Thymus (tissue), 11 donors: ENCODE results near the gene OR12D3. TPM values are rescaled to one million over a fixed set of nuclear protein-coding genes. Genes with fewer than 3 reads are reported as not detected.
"Not testable (repeated sequence)": the region's sequence is repeated elsewhere in the genome, so short reads cannot be mapped to it uniquely, and the experiment has no call there.

Experiments
- DNase-seq, 9 donors: peaks; one replicate each; pipeline ENCODE4 v3.0.0-alpha.2; 2013; ENCODE audit warnings: low spot score in 9 of 9, low read depth in 6 of 9, missing footprints in 1 of 9
- H3K27ac ChIP-seq, 2 donors: one replicate each; pipeline ENCODE4 v1.5.1; 2013; ENCODE audit warnings: control low read depth in 1 of 2, low read depth in 1 of 2, low read length in 1 of 2, mild to moderate bottlenecking in 1 of 2, moderate library complexity in 1 of 2
- H3K27me3 ChIP-seq, 2 donors: one replicate each; pipeline ENCODE4 v1.5.1; 2013; ENCODE audit warnings: low read length in 1 of 2; ENCODE audit not compliant: control insufficient read depth in 2 of 2, insufficient read depth in 1 of 2
- H3K36me3 ChIP-seq, 2 donors: one replicate each; pipeline ENCODE4 v1.5.1; 2013; ENCODE audit warnings: low read length in 1 of 2, mild to moderate bottlenecking in 1 of 2, moderate library complexity in 1 of 2; ENCODE audit not compliant: control insufficient read depth in 2 of 2, insufficient read depth in 2 of 2
- H3K4me1 ChIP-seq, 2 donors: one replicate each; pipeline ENCODE4 v1.5.1; 2013; ENCODE audit warnings: low read length in 2 of 2; ENCODE audit not compliant: control insufficient read depth in 2 of 2, insufficient read depth in 2 of 2
- H3K4me3 ChIP-seq, 2 donors: one replicate each; pipeline ENCODE4 v1.5.1; 2013; ENCODE audit warnings: low read length in 2 of 2, control low read depth in 1 of 2, mild to moderate bottlenecking in 1 of 2
- H3K9me3 ChIP-seq, 2 donors: one replicate each; pipeline ENCODE4 v1.5.1; 2013; ENCODE audit warnings: low read length in 1 of 2, mild to moderate bottlenecking in 1 of 2; ENCODE audit not compliant: control insufficient read depth in 2 of 2, insufficient read depth in 1 of 2
- WGBS: extraction: QIAGEN DNeasy Blood & Tissue Kit; methylation state at CpG from one replicate; pipeline ENCODE4 v1.1.7; 2013; 5-methylcytosine and 5-hydroxymethylcytosine counted together
- polyA plus RNA-seq: library from polyadenylated mRNA; stranded (reverse); fragments of 200-250 nt; gene quantifications from one replicate; pipeline ENCODE4 v1.2.3, GENCODE V29; 2013
- total RNA-seq: library from RNA; stranded (reverse); fragments of 120-200 nt; gene quantifications from one replicate; pipeline ENCODE4 v1.2.4, GENCODE V29; 2013
- donor health status: healthy.

OR12D3 gene
- total and polyA plus RNA-seq, 2 donors = not detected

DNA sequence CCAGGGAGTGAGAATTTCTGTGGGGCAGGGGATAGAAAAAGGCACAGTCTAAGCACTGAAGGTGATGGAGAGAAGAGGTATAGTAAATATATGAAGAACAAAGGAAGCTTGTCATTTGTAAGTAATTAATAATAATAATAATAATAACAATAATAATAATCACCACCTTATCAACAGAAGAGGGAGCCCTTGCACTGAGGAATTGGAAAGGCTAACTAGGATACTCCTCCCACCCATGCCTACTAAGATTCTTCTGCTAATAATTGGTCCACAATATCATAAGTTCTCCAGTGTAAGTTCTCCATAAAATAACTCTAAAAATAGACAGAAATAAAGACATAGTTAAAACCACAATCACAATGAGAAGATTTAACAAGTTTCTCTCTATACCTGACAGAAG, 912 bp upstream of the OR12D3 start:
- Histone ChIP-seq H3K36me3 (no peaks in the 10 kb centered on the region), H3K4me3 (no peak overlapping the region), H3K27me3 (no peaks in the 10 kb centered on the region), H3K27ac (no peak overlapping the region), H3K9me3 (no peaks in the 10 kb centered on the region), H3K4me1 (no peaks in the 10 kb centered on the region)
- DNase-seq = no peak

DNA sequence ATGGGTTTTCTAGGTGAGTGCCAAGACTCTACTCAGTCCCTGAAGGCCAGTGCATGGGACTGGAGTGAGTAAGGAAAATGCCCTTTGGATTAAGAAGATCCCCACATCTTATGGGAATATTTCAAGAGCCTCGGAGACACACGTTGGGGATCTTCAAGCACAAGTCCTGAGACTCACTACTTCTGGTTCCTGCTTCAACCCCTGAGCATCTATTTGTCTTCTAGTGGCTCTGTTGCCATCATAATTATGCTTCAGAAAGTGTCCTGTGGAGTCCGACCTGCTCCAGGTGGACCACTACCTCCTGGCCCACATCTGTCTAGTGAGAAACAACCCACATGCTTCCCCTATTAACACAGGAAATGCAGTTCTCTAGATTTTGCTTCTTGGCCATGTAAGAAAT, 6.3 kb downstream of the OR12D3 start, which contains the start of gene OR5V1:
OR5V1 (minus strand) TSS at position 101 of the 400 bp plus-strand sequence. CDS start 12,670 bp downstream, outside the sequence.
- Histone ChIP-seq H3K36me3 (no peaks in the 10 kb centered on the region), H3K9me3 (no peaks in the 10 kb centered on the region), H3K4me1 (no peaks in the 10 kb centered on the region), H3K4me3 (no peak within 1 kb of the TSS), H3K27me3 (no peaks in the 10 kb centered on the region), H3K27ac (no peak within 1 kb of the TSS)
- WGBS = 96% methylated on average over 3 of the region's 3 CpGs
- no peak for DNase-seq

GRCh38 chr6:29355603-29356002, 19.5 kb downstream of the OR12D3 start:
- no peak for DNase-seq
- Histone ChIP-seq H3K27me3 (no peaks in the 10 kb centered on the region), H3K9me3 (no peaks in the 10 kb centered on the region), H3K4me3 (no peak overlapping the region), H3K4me1 (no peaks in the 10 kb centered on the region), H3K36me3 (no peaks in the 10 kb centered on the region), H3K27ac (no peak overlapping the region)
- WGBS = 65% methylated on average over 1 of the region's 1 CpG

DNA sequence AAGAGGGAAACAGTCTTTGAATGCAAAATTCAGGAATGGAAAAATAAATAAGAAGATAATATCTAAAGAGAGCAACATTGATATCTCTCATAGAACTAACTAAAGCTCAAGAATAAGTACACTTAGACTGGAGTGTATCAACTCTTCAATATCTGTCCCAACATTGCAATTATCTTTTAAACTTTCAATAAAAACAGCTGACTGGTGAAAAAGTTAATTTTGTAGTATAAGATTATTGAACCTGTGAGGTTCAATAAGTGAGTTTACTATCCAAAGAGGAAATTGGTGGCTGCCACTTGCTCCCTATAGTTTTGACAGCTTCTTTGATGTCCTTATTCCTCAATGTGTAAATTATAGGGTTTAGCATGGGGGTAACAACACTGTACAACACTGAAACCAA, 20.1 kb downstream of the OR12D3 start:
- Histone ChIP-seq H3K27ac (no peak overlapping the region), H3K27me3 (no peaks in the 10 kb centered on the region), H3K9me3 (no peaks in the 10 kb centered on the region), H3K36me3 (no peaks in the 10 kb centered on the region), H3K4me1 (no peaks in the 10 kb centered on the region), H3K4me3 (no peak overlapping the region)
- no peak for DNase-seq

- 97% methylated on average over 3 of the region's 3 CpGs for WGBS
- H3K4me1 ChIP-seq, H3K27me3 ChIP-seq, H3K9me3 ChIP-seq, H3K36me3 ChIP-seq, DNase-seq, H3K4me3 ChIP-seq, H3K27ac ChIP-seq: not testable (repeated sequence)
Observed at GRCh38 chr6:29349348-29349747, 25.7 kb downstream of the OR12D3 start.

DNA sequence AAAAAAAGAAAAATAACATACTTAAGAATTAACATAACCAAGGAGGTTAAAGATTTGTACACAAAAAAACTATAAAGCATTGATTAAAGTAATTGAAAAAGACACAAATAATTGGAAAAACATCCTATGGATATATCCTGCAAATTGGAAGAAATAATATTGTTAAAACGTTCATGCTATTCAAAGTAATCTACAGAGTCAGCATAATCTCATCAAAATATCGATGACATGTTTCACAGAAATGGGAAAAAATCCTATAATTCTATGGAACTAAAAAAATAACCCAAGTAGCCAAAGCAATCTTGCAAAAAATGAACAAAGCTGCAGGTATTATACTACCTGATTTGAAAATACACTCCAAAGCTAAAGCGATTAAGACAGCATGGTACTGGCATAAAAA, 29.7 kb downstream of the OR12D3 start:
- no peak overlapping the region for H3K27ac ChIP-seq
- 87% methylated on average over 3 of the region's 3 CpGs for WGBS

GRCh38 chr6:29336269-29336668, 38.8 kb downstream of the OR12D3 start:
- no peak for DNase-seq
- 63% methylated on average over 2 of the region's 2 CpGs for WGBS
- Histone ChIP-seq H3K36me3 (no peaks in the 10 kb centered on the region), H3K27ac (no peak overlapping the region), H3K9me3 (no peaks in the 10 kb centered on the region), H3K4me3 (no peak overlapping the region), H3K4me1 (no peaks in the 10 kb centered on the region), H3K27me3 (no peaks in the 10 kb centered on the region)

More for the DNA sequence above, 29.7 kb downstream of the OR12D3 start:
- Histone ChIP-seq H3K4me1 (no peaks in the 10 kb centered on the region), H3K4me3 (no peak overlapping the region), H3K36me3 (no peaks in the 10 kb centered on the region), H3K9me3 (no peaks in the 10 kb centered on the region), H3K27me3 (no peaks in the 10 kb centered on the region)
- no peak for DNase-seq

DNA sequence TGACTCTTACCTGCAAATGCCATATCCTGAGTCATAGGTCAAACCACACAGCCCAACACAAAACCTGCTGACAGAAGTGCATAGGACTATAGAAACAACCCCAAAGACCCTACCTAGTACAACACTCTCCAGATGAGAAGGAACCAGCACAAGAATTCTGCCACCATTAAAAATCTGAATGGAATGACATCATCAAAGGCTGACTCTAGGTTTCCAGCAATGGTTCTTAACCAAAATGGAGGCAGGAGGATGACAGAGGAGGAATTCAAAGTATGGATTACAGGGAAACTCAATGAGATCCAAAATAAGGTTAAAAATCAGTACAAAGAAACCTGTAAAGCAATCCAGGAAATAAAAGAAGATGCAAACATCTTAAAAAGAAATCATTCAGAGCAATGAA, 42.4 kb downstream of the OR12D3 start:
- H3K4me1 ChIP-seq = no peaks in the 10 kb centered on the region
- H3K4me3 ChIP-seq = no peak overlapping the region
- no peaks in the 10 kb centered on the region for H3K27me3 ChIP-seq
- H3K36me3 ChIP-seq = no peaks in the 10 kb centered on the region
- no peaks in the 10 kb centered on the region for H3K9me3 ChIP-seq
- DNase-seq = no peak
- H3K27ac ChIP-seq = no peak overlapping the region

DNA sequence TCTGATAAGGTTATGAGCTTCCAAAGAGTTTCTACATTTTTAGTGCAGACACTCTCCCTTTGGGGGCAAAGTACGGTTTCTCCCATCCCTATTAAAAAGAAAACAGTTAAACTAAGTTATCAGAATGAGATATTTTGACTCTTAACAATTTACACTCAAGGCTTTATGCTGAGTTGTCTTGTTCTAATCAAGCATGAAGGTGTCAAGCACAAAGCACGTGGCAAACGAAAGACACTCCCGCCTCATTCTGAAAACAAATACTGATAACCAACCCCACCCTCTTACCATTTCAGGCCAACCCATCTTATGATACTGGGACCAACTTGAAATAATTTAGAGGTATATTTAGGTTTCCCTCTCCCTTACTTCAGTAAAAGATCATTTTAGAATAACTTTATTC, 49.3 kb downstream of the OR12D3 start:
- no peaks in the 10 kb centered on the region for H3K9me3 ChIP-seq
- H3K27ac ChIP-seq = no peak overlapping the region
- no peaks in the 10 kb centered on the region for H3K27me3 ChIP-seq
- DNase-seq = no peak
- no peaks in the 10 kb centered on the region for H3K4me1 ChIP-seq
- WGBS = 88% methylated on average over 4 of the region's 4 CpGs
- H3K36me3 ChIP-seq = no peaks in the 10 kb centered on the region
- no peak overlapping the region for H3K4me3 ChIP-seq
